Measurements from ENCODE around the gene BST2. TPM values are rescaled to one million over a fixed set of nuclear protein-coding genes. Genes with fewer than 3 reads are reported as not detected.

BST2 gene
- total RNA-seq, 2 donors from 2014 or later: 113 to 144 TPM

DNA sequence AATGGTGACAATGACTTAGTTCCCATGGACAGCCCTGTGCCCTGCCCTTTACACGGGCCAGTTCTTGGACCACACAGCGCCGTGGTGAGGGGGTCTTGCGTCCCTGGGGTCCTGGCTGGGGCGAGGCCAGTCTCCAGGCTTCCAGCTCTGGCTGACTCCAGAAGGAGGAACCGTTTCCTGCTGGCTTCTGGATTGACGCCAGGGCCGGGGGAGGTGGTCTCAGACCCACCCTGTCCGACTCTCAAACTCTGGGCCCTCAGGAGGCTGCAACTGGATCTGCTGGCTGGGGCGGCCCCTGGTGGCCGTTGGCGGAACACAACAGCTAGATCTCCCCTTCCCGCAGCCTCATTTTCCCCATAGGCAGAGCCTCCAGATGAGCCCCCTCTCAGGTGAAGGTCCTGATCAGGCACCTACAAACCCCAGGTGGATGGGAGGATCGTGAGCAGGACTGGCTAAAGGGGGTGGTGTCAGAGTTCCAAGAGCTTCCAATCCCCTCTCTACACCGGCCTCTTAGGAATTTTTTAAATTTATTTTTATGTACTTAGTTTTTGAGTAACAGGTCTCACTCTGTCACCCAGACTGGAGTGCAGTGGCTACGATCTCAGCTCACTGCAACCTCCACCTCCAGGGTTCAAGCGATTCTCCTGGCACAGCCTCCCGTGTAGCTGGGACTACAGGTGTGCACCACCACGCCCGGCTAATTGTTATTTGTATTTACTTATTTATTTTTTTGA is 19.4 kb downstream of the BST2 start:
- no peak for DNase-seq (ENCODE audit: low spot score)
- H3K9me3 ChIP-seq: no peaks in the 10 kb centered on the region
- no peak for ATAC-seq (ENCODE audit: insufficient number of reproducible peaks, low FRiP score, low read depth)
- H3K4me3 ChIP-seq: no peak overlapping the region
- H3K27me3 ChIP-seq (replicated peaks; ENCODE audit: insufficient read depth): no peaks in the 10 kb centered on the region
- H3K27ac ChIP-seq: no peak overlapping the region
- TF ChIP-seq CTCF (IDR thresholded peaks at IDR 0.05): peak; percentile 95
- H3K36me3 ChIP-seq: no peaks in the 10 kb centered on the region
- H3K4me1 ChIP-seq (ENCODE audit: control insufficient read depth in 1 of 2, low read depth in 2 of 2): peaks cover 10 to 25% of the 10 kb centered on the region in 2 donors

DNA sequence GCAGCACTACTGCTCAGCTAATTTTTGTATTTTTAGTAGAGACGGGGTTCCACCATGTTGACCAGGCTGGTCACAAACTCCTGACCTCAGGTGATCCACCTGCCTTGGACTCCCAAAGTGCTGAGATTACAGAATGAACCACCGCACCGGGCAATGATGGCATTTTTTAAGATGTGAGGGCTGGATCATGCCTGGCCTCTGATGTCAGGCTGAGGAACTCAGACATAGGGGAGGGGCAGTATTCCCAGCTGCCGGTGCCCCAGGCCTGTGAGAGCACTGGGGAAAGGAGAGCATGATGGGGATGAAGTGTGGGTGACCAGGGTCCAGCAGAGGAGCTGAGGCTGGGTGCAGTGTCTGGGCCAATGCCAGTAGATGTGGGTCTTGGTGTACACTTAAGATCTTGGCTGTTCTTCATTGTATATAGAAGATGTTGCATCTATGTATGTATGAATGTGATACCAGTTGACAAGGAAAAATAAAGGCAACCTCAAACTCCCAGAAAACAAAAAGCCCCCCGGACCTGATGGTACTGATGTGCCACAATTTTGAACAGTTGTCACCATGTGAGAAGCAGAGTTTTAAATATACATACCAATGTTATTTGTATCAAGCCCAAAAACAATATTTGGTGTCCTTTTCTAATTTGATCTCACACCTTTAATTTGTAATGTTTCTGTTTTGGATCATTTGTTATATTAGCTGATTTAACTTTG is 24.8 kb downstream of the BST2 start:
- no peak overlapping the region for H3K27ac ChIP-seq
- peaks cover 8 to 15% of the 10 kb centered on the region in 2 donors for H3K4me1 ChIP-seq (ENCODE audit: control insufficient read depth in 1 of 2, low read depth in 2 of 2)
- no peak for TF ChIP-seq CTCF (IDR thresholded peaks at IDR 0.05)
- no peak for DNase-seq (ENCODE audit: low spot score)
- no peak for ATAC-seq (ENCODE audit: insufficient number of reproducible peaks, low FRiP score, low read depth)
- H3K36me3 ChIP-seq: no peaks in the 10 kb centered on the region
- no peaks in the 10 kb centered on the region for H3K9me3 ChIP-seq
- no peak overlapping the region for H3K4me3 ChIP-seq
- no peaks in the 10 kb centered on the region for H3K27me3 ChIP-seq (replicated peaks; ENCODE audit: insufficient read depth)

DNA sequence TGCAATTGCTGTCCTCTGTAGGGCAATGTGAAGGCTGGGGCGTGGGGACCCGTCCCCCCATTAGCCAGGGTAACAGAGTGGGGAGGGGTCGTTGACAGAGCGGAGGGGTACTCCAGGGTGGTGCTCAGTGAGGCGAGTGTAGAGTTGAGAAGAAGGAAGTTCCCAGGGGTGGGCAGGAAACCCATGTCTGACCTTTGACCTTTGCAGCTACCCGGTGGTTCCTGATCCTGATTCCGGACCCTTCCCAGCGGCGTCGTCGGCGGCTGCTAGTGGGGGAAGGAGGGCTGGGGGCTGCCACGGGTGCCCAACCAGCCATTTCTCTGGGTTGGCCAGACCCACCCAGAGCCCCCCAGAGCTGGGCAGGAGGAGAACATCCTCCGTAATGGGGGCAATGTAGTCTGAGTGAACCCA is 26.2 kb downstream of the BST2 start:
- Histone ChIP-seq H3K9me3 (no peaks in the 10 kb centered on the region), H3K27ac (no peak overlapping the region), H3K4me1 (ENCODE audit: control insufficient read depth in 1 of 2, low read depth in 2 of 2) (peaks cover 8 to 14% of the 10 kb centered on the region in 2 donors), H3K36me3 (no peaks in the 10 kb centered on the region), H3K4me3 (no peak overlapping the region), H3K27me3 (replicated peaks; ENCODE audit: insufficient read depth) (no peaks in the 10 kb centered on the region)
- no peak for DNase-seq (ENCODE audit: low spot score)
- TF ChIP-seq CTCF (IDR thresholded peaks at IDR 0.05): no peak
- ATAC-seq (ENCODE audit: insufficient number of reproducible peaks, low FRiP score, low read depth): no peak

DNA sequence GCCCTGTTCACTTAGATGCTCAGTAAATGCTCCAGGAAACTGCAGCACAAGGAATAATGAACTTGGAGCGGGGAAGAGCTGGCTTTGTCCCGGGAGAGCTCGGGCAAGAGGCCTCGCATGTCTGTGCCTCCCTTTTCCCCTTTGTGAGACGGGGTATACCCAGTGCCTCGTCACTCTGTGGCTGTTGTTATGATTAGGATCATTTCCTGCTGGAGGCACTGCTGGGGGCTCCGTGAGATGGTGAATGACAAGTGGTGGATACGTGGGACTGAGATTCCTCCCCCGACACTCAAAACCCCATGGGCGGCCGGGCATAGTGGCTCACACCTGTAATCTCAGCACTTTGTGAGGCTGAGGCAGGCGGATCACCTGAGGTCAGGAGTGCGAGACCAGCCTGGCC is 27.2 kb downstream of the BST2 start:
- H3K36me3 ChIP-seq: no peaks in the 10 kb centered on the region
- ATAC-seq (ENCODE audit: insufficient number of reproducible peaks, low FRiP score, low read depth): no peak

More for the DNA sequence above, 27.2 kb downstream of the BST2 start:
- no peak overlapping the region for H3K27ac ChIP-seq
- H3K4me3 ChIP-seq: no peak overlapping the region
- H3K9me3 ChIP-seq: no peaks in the 10 kb centered on the region
- no peak for TF ChIP-seq CTCF (IDR thresholded peaks at IDR 0.05)
- no peaks in the 10 kb centered on the region for H3K27me3 ChIP-seq (replicated peaks; ENCODE audit: insufficient read depth)
- DNase-seq (ENCODE audit: low spot score): no peak
- peaks cover 6 to 10% of the 10 kb centered on the region in 2 donors for H3K4me1 ChIP-seq (ENCODE audit: control insufficient read depth in 1 of 2, low read depth in 2 of 2)

Measured in thoracic aorta (tissue), 2 donors.